GM12878 (cell line): ENCODE data around the gene SCARB1. TPM values are rescaled to one million over a fixed set of nuclear protein-coding genes. Genes with fewer than 3 reads are reported as not detected.
"Not testable (repeated sequence)": the region's sequence is repeated elsewhere in the genome, so short reads cannot be mapped to it uniquely, and the experiment has no call there.

Source experiments
- ATAC-seq: fragments of 200-7000 bp; cut with Tn5 transposase; 3 replicates; pipeline ENCODE4 v1.9.1; 2020; ENCODE audit warnings: mild to moderate bottlenecking, moderate library complexity
- BruUV-seq: library from RNA; stranded (reverse); fragments of 400-500 nt; replicated peaks from 2 replicates; lab custom pipeline; 2021; lab: Mats Ljungman, UMichigan
- CTCF ChIA-PET: fragments of 300-600 bp; sonication (Branson Sonifier 250); formaldehyde crosslinking; extraction: SDS; loops from one replicate; lab custom pipeline; 2021; ENCODE audit warnings: inconsistent platforms; lab: Yijun Ruan, JAX
- POLR2A ChIA-PET: fragments of 350-600 bp; formaldehyde crosslinking; extraction: SDS; loops from one replicate; lab custom pipeline; 2021; ENCODE audit warnings: inconsistent platforms; lab: Charles Lee
- RAD21 ChIA-PET: fragments of 300-600 bp; sonication (Branson Sonifier 250); formaldehyde crosslinking; loops from one replicate; lab custom pipeline; 2023; ENCODE audit warnings: antibody characterized with exemption; ENCODE audit not compliant: unreplicated experiment; lab: Charles Lee
- SMC1A ChIA-PET: fragments of 300-600 bp; sonication (Branson Sonifier 250); formaldehyde crosslinking; loops from one replicate; lab custom pipeline; 2023; ENCODE audit not compliant: unreplicated experiment, uncharacterized antibody; lab: Charles Lee
- DNase-seq: peaks from one replicate; pipeline ENCODE4 v3.0.0-alpha.2; 2011; ENCODE audit warnings: low read depth, low spot score
- FAIRE-seq: peaks from 3 replicates; lab custom pipeline; 2011; peaks lifted over from hg19 to GRCh38; lab: Jason Lieb, UNC
- H2AFZ ChIP-seq: 2 replicates; pipeline ENCODE4 v1.6.0; 2011; ENCODE audit warnings: low read depth, low read length, control low read depth; ENCODE audit not compliant: control insufficient read depth
- H3K27ac ChIP-seq: 2 replicates; pipeline ENCODE4 v1.5.1; 2011; ENCODE audit warnings: control low read depth; ENCODE audit not compliant: control insufficient read depth, insufficient read depth
- H3K27me3 ChIP-seq, 2 experiments: replicated peaks in 1 of 2; 2 replicates each; pipeline versions ENCODE4 v1.6.0 to v1.6.1; 2011; ENCODE audit warnings: low read length in 1 of 2; ENCODE audit not compliant: control insufficient read depth in 2 of 2, insufficient read depth in 2 of 2
- H3K36me3 ChIP-seq, 2 experiments: 2 replicates each; pipeline ENCODE4 v1.5.1; 2011; ENCODE audit warnings: low read length in 1 of 2; ENCODE audit not compliant: control insufficient read depth in 2 of 2, insufficient read depth in 2 of 2
- H3K4me1 ChIP-seq: 2 replicates; pipeline ENCODE4 v1.6.1; 2011; ENCODE audit warnings: mild to moderate bottlenecking, low read length, moderate library complexity, mixed read lengths; ENCODE audit not compliant: control insufficient read depth, insufficient read depth
- H3K4me2 ChIP-seq: 2 replicates; pipeline ENCODE4 v1.6.0; 2011; ENCODE audit warnings: control low read depth; ENCODE audit not compliant: control insufficient read depth, insufficient read depth
- H3K4me3 ChIP-seq: fragments of 200-600 bp; sonication (generic); 2 replicates; pipeline ENCODE4 v1.5.1; 2016
- H3K79me2 ChIP-seq: 2 replicates; pipeline ENCODE4 v1.6.0; 2011; ENCODE audit warnings: low read length; ENCODE audit not compliant: control insufficient read depth, insufficient read depth
- H3K9ac ChIP-seq: 2 replicates; pipeline ENCODE4 v1.8.0; 2011; ENCODE audit warnings: low read length, control low read depth, mixed read lengths; ENCODE audit not compliant: control insufficient read depth, insufficient read depth
- H3K9me3 ChIP-seq: replicated peaks from 3 replicates; pipeline ENCODE4 v1.5.1; 2011; ENCODE audit warnings: mild to moderate bottlenecking, low read length; ENCODE audit not compliant: control insufficient read depth, insufficient read depth
- H4K20me1 ChIP-seq: 2 replicates; pipeline ENCODE4 v1.6.0; 2011; ENCODE audit not compliant: control insufficient read depth, insufficient read depth
- CBX3 ChIP-seq: fragments of 200-600 bp; sonication (generic); IDR thresholded peaks from 2 replicates; pipeline ENCODE4 v1.6.1; 2016; ENCODE audit warnings: low read depth, borderline replicate concordance
- CUX1 ChIP-seq: IDR thresholded peaks from 2 replicates; pipeline ENCODE4 v1.6.1; 2012; ENCODE audit warnings: improper control_type of control experiment, low read depth, low read length; ENCODE audit not compliant: insufficient replicate concordance
- DPF2 ChIP-seq: fragments of 450-650 bp; IDR thresholded peaks from 2 replicates; pipeline ENCODE4 v1.6.1; 2017; ENCODE audit warnings: mild to moderate bottlenecking
- IKZF2 ChIP-seq, 2 experiments: fragments of 450-650 bp; IDR thresholded peaks; 2 replicates each; pipeline ENCODE4 v1.6.1; 2017; ENCODE audit warnings: mild to moderate bottlenecking in 2 of 2, moderate library complexity in 2 of 2
- MEF2B ChIP-seq: fragments of 450-650 bp; IDR thresholded peaks from 2 replicates; pipeline ENCODE4 v1.6.1; 2018; ENCODE audit warnings: mild to moderate bottlenecking, moderate library complexity; ENCODE audit not compliant: partially characterized antibody, poor library complexity, severe bottlenecking
- MTA3 ChIP-seq: IDR thresholded peaks from 2 replicates; pipeline ENCODE4 v1.6.1; 2012; ENCODE audit warnings: low read length, inconsistent platforms, borderline replicate concordance
- NFYA ChIP-seq: IDR thresholded peaks from 2 replicates; pipeline ENCODE4 v1.6.1; 2011; ENCODE audit warnings: low read depth, mild to moderate bottlenecking, low read length, improper control_type of control experiment, borderline replicate concordance
- POLR2A ChIP-seq: IDR thresholded peaks from 2 replicates; pipeline ENCODE4 v1.6.1; 2011; ENCODE audit warnings: low read depth, mild to moderate bottlenecking, low read length
- ZNF24 ChIP-seq: fragments of 450-650 bp; IDR thresholded peaks from 2 replicates; pipeline ENCODE4 v1.6.1; 2017; ENCODE audit warnings: antibody characterized with exemption, mild to moderate bottlenecking
- WGBS: methylation state at CpG from one replicate; pipeline ENCODE4 v1.1.6; 2016; ENCODE audit warnings: low lambda C conversion rate; ENCODE audit not compliant: insufficient replicate concordance, insufficient coverage; ENCODE audit errors: missing lambda C conversion rate; 5-methylcytosine and 5-hydroxymethylcytosine counted together
- in situ Hi-C: fragments of 300-500 bp; cut with MboI; formaldehyde crosslinking; loops from 9 replicates; pipeline ENCODE4 v1.14.3; 2018; ENCODE audit warnings: mixed read lengths
- intact Hi-C: fragments of 100-400 bp; cut with micrococcal nuclease; formaldehyde crosslinking; loops from one replicate; pipeline ENCODE4 v1.14.2; 2022; ENCODE audit not compliant: unreplicated experiment
- polyA plus RNA-seq, 11 experiments: library from polyadenylated mRNA; depleted of rRNA in 4 of 11; unstranded in 6 of 11; stranded (reverse) in 5 of 11; fragments of >200 nt; fragmentation: Nextera tagmentation in 4 of 11; fragmentation: Illumina TruSeq in 1 of 11; extraction: Ambion mirVana in 4 of 11; extraction: Trizol in 1 of 11; gene quantifications; 1 replicate in 1 of 11; 2 replicates in 10 of 11; pipeline versions ENCODE4 v1.2.1 to v1.2.3, GENCODE V29; 2011 to 2016; ENCODE audit warnings: inconsistent platforms in 2 of 11, missing spikeins in 2 of 11, low read depth in 1 of 11
- total RNA-seq, 4 experiments: library from RNA; depleted of rRNA in 3 of 4; stranded (reverse); fragments of >200 nt in 3 of 4; fragmentation: Illumina TruSeq in 1 of 4; extraction: Trizol in 1 of 4; gene quantifications; 2 replicates each; pipeline versions ENCODE4 v1.2.1 to v1.2.3, GENCODE V29; 2013 to 2021

The SCARB1 gene
- total and polyA plus RNA-seq, 10 of the 15 experiments (the other 5 are each of a cell fraction or from before 2014, with no cell fraction given): 0.34 to 104 (median 63.1) TPM

GRCh38 chr12:124887766-124888165, 24.1 kb upstream of the SCARB1 start:
- BruUV-seq, ATAC-seq, DNase-seq, intact Hi-C loops, H3K79me2 ChIP-seq, FAIRE-seq, H3K9me3 ChIP-seq, H3K4me3 ChIP-seq, POLR2A ChIA-PET, H3K4me2 ChIP-seq, H3K36me3 ChIP-seq, in situ Hi-C loops, H3K27ac ChIP-seq, H2AFZ ChIP-seq, H4K20me1 ChIP-seq, H3K9ac ChIP-seq, H3K27me3 ChIP-seq: not testable (repeated sequence)
- H3K4me1 ChIP-seq: peaks cover 18% of the 10 kb centered on the region
- SMC1A ChIA-PET: interaction anchor here (0.8 to 2.0 kb wide), 6 partner anchors 12 to 60 kb away, joined by 3 to 7 read pairs (median 4); no protein-coding TSS in a partner anchor
- 68% methylated on average over 9 of the region's 9 CpGs for WGBS
- RAD21 ChIA-PET: interaction anchor here (2.7 kb wide), 1 partner anchor 26 kb away, joined by 5 read pairs; no protein-coding TSS in a partner anchor
- CTCF ChIA-PET: interaction anchor here (1.3 to 2.2 kb wide), 3 partner anchors 10 to 15 kb away, joined by 3 to 7 read pairs (median 4); no protein-coding TSS in a partner anchor

GRCh38 chr12:124884587-124885438, 21.1 kb upstream of the SCARB1 start:
- ATAC-seq: peak; percentile 95
- H2AFZ ChIP-seq: peak overlapping the region; percentile 90
- intact Hi-C loops: no loop called here
- no peak overlapping the region; the same call in 1 of the 2 replicates for H3K4me3 ChIP-seq
- WGBS: 2% methylated on average over 14 of the region's 15 CpGs
- H3K36me3 ChIP-seq: no peaks in the 10 kb centered on the region
- H3K4me1 ChIP-seq: peaks cover 18% of the 10 kb centered on the region
- ChIA-PET RAD21 (interaction anchor here (0.7 to 2.2 kb wide), 6 partner anchors 20 to 775 kb away, joined by 3 to 11 read pairs (median 4); no protein-coding TSS in a partner anchor), SMC1A (interaction anchor here (1.0 to 1.6 kb wide), 7 partner anchors 13 to 26 kb away, joined by 3 to 10 read pairs (median 5); no protein-coding TSS in a partner anchor), POLR2A (interaction anchor here (0.5 to 2.3 kb wide), 3 partner anchors 15 to 110 kb away, joined by 3 to 7 read pairs (median 4); no protein-coding TSS in a partner anchor), CTCF (interaction anchor here (0.7 to 4.3 kb wide), 4 partner anchors 16 to 393 kb away, joined by 3 to 18 read pairs (median 4); no protein-coding TSS in a partner anchor)
- FAIRE-seq: peak; percentile 75
- no TSS peak for BruUV-seq
- no peak for DNase-seq
- peak overlapping the region; percentile 7; the same call in 1 of the 2 replicates for H3K9ac ChIP-seq
- no peaks in the 10 kb centered on the region; the same call in 2 of the 3 replicates for H3K9me3 ChIP-seq
- no peaks in the 10 kb centered on the region for H4K20me1 ChIP-seq
- no peaks in the 10 kb centered on the region for H3K79me2 ChIP-seq
- no peaks in the 10 kb centered on the region for H3K27me3 ChIP-seq
- peak overlapping the region; percentile 74 for H3K27ac ChIP-seq
- in situ Hi-C loops: no loop called here
- peak overlapping the region; percentile 26 for H3K4me2 ChIP-seq
- TF ChIP-seq IKZF2 (IDR thresholded peaks at IDR 0.05) (peak; percentile 15 to 28; a peak in 2 of 4 replicates), POLR2A (0 out of 2 replicates have a peak, but pooled peaks have one; percentile 18), CUX1 (no peak), ZNF24 (no peak), MTA3 (no peak), DPF2 (0 out of 2 replicates have a peak, but pooled peaks have one; percentile 25), NFYA (no peak), CBX3 (no peak), MEF2B (peak; percentile 67)
